Stimulated activated CD4-positive, alpha-beta T cell treated with anti-CD3 and anti-CD28 coated beads, TNF-alpha, amount 100 ng/mL, for 48 hours (primary cell): ENCODE results near the gene ERVMER34-1.

Experiments used
- DNase-seq, 3 donors: peaks; one replicate each; pipeline ENCODE4 v3.0.0-alpha.2; 2020; ENCODE audit warnings: low read depth in 3 of 3

ERVMER34-1 gene

GRCh38 chr4:52718123-52718522 is 33.1 kb downstream of the ERVMER34-1 start:
- DNase-seq, result no peak

GRCh38 chr4:52716364-52717151 is 34.7 kb downstream of the ERVMER34-1 start:
- no peak for DNase-seq

GRCh38 chr4:52715914-52716313 is 35.3 kb downstream of the ERVMER34-1 start:
- DNase-seq, result no peak

GRCh38 chr4:52715255-52715897 is 35.8 kb downstream of the ERVMER34-1 start:
- no peak for DNase-seq

GRCh38 chr4:52714597-52715254 is 36.5 kb downstream of the ERVMER34-1 start:
- DNase-seq, result no peak

GRCh38 chr4:52713456-52713937 is 37.7 kb downstream of the ERVMER34-1 start:
- no peak for DNase-seq

GRCh38 chr4:52712251-52713130 is 38.7 kb downstream of the ERVMER34-1 start:
- DNase-seq, result peak; percentile 92 to 96 (median 95)

- no peak for DNase-seq
These were observed 39.4 kb downstream of the ERVMER34-1 start for GRCh38 chr4:52711834-52712250.

GRCh38 chr4:52711272-52711671 is 40.0 kb downstream of the ERVMER34-1 start:
- no peak for DNase-seq

GRCh38 chr4:52709155-52709554 is 42.1 kb downstream of the ERVMER34-1 start:
- DNase-seq, result no peak

- no peak for DNase-seq
These were observed 46.6 kb downstream of the ERVMER34-1 start for GRCh38 chr4:52704661-52705060.

GRCh38 chr4:52704133-52704532 is 47.1 kb downstream of the ERVMER34-1 start:
- DNase-seq, result no peak

- no peak for DNase-seq
These were observed 50.0 kb downstream of the ERVMER34-1 start for GRCh38 chr4:52701207-52701606.

GRCh38 chr4:52694936-52695335 is 56.3 kb downstream of the ERVMER34-1 start:
- DNase-seq, result no peak

- DNase-seq, result no peak
These were observed 57.7 kb downstream of the ERVMER34-1 start for GRCh38 chr4:52693492-52693891.
